Left lung (tissue), 10 donors: ENCODE measurements around the gene PTPRT. TPM values are rescaled to one million over a fixed set of nuclear protein-coding genes. Genes with fewer than 3 reads are reported as not detected.

Source experiments
- ATAC-seq: fragments of 200-7000 bp; cut with Tn5 transposase; one replicate; pipeline ENCODE4 v1.9.1; 2020; ENCODE audit warnings: moderate library complexity
- DNase-seq, 4 donors: peaks; one replicate each; pipeline ENCODE4 v3.0.0-alpha.2; 2013 to 2020
- H3K27ac ChIP-seq, 2 donors: fragments of 200-600 bp; sonication (generic) in 1 of 2; one replicate each; pipeline versions ENCODE4 v1.5.0 to v1.8.0; 2020 to 2021
- H3K27me3 ChIP-seq, 2 donors: fragments of 200-600 bp; sonication (generic) in 1 of 2; one replicate each; pipeline versions ENCODE4 v1.5.0 to v1.8.0; 2020 to 2021
- H3K36me3 ChIP-seq, 2 donors: fragments of 200-600 bp; sonication (generic) in 1 of 2; one replicate each; pipeline versions ENCODE4 v1.5.0 to v1.8.0; 2020 to 2021
- H3K4me1 ChIP-seq, 2 donors: fragments of 200-600 bp; one replicate each; pipeline ENCODE4 v1.8.0; 2021
- H3K4me3 ChIP-seq, 2 donors: fragments of 200-600 bp; sonication (generic) in 1 of 2; one replicate each; pipeline versions ENCODE4 v1.5.0 to v1.8.0; 2020 to 2021; ENCODE audit warnings: mild to moderate bottlenecking in 1 of 2
- H3K9me3 ChIP-seq, 2 donors: fragments of 200-600 bp; sonication (generic) in 1 of 2; one replicate each; pipeline versions ENCODE4 v1.5.0 to v1.8.0; 2020 to 2021
- intact Hi-C, 2 donors: fragments of 100-400 bp; cut with DNase I; formaldehyde crosslinking; loops; one replicate each; pipeline versions ENCODE4 v1.11.2 to v1.14.2; 2022
- polyA plus RNA-seq, 6 donors: library from polyadenylated mRNA; unstranded; fragments of 120-200 nt; gene quantifications; one replicate each; pipeline ENCODE4 v1.2.1, GENCODE V29; 2013; ENCODE audit not compliant: insufficient read length in 6 of 6
- total RNA-seq, 2 donors: library from RNA; stranded (reverse); fragmentation: NEBNext Ultra II Directional; extraction: Animal tissue kit (Norgen Biotek cat#: 25700); gene quantifications; one replicate each; pipeline ENCODE4 v1.2.1, GENCODE V29; 2021
- TF ChIP-seq, protein P1 (sequence below), 2 donors: fragments of 200-600 bp; sonication (generic) in 1 of 2; IDR thresholded peaks; one replicate each; pipeline versions ENCODE4 v1.5.0 to v1.8.0; 2021; ENCODE audit warnings: antibody characterized with exemption in 2 of 2
- donor health status: DM: no; HTN: yes; CAD: no.
- donor health status: DM: no; HTN: no; CAD: no.

The PTPRT gene
- total and polyA plus RNA-seq, 8 donors = 0.15 to 2.9 (median 1.4) TPM

DNA sequence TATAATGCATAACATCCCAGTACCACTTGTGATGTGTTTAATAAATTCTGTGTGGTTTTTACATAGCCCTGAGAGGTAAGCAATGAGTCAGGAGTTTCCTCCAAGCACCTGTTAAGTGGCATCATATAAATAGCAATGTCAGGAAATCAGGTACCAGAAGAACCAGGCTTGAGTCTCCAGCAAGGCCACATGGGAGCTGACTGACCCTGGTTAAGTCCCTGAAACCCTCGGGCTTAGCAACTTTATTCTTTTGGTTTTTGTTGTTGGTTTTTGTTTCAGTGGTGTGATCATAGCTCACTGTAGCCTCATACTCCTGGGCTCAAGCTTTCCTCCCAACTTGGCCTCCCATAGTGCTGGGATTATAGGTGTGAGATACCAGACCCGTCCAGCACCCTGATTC, 70.0 kb downstream of the PTPRT start:
- DNase-seq (no peak), ATAC-seq (no peak)
- H3K4me3 ChIP-seq = no peak overlapping the region
- H3K4me1 ChIP-seq = no peaks in the 10 kb centered on the region
- H3K27me3 ChIP-seq = no peaks in the 10 kb centered on the region
- H3K9me3 ChIP-seq = no peaks in the 10 kb centered on the region
- H3K36me3 ChIP-seq = no peaks in the 10 kb centered on the region
- H3K27ac ChIP-seq = no peak overlapping the region
- TF ChIP-seq, protein P1, sequence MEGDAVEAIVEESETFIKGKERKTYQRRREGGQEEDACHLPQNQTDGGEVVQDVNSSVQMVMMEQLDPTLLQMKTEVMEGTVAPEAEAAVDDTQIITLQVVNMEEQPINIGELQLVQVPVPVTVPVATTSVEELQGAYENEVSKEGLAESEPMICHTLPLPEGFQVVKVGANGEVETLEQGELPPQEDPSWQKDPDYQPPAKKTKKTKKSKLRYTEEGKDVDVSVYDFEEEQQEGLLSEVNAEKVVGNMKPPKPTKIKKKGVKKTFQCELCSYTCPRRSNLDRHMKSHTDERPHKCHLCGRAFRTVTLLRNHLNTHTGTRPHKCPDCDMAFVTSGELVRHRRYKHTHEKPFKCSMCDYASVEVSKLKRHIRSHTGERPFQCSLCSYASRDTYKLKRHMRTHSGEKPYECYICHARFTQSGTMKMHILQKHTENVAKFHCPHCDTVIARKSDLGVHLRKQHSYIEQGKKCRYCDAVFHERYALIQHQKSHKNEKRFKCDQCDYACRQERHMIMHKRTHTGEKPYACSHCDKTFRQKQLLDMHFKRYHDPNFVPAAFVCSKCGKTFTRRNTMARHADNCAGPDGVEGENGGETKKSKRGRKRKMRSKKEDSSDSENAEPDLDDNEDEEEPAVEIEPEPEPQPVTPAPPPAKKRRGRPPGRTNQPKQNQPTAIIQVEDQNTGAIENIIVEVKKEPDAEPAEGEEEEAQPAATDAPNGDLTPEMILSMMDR (IDR thresholded peaks at IDR 0.05) = no peak
- intact Hi-C loops = no loop called here

DNA sequence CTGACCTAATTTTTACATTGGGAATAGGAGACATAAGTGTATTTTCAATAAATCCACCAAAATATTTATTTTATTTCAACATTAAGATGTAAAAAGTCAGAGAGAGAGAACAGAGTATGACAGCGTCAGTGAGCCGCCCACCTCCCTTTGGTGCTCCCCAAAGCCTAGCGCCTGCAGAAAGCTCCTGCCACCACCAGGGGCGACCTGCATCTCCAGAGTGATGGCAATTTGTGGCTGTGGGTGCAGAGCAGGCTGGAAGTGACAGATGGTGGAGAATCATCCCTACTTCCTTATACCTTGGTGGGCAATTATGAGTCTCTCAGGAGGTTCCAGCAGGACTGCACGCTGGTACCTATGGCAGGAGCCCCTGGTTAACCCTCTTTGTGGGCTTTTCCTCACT, 87.3 kb downstream of the PTPRT start:
- H3K4me3 ChIP-seq = no peak overlapping the region
- intact Hi-C loops = no loop called here
- H3K27ac ChIP-seq = no peak overlapping the region
- peaks cover 0 to 17% of the 10 kb centered on the region in 2 donors for H3K27me3 ChIP-seq
- no peaks in the 10 kb centered on the region for H3K9me3 ChIP-seq
- H3K4me1 ChIP-seq = no peaks in the 10 kb centered on the region
- no peak for DNase-seq
- TF ChIP-seq, protein P1 (IDR thresholded peaks at IDR 0.05) = no peak
- no peak for ATAC-seq
- H3K36me3 ChIP-seq = no peaks in the 10 kb centered on the region

DNA sequence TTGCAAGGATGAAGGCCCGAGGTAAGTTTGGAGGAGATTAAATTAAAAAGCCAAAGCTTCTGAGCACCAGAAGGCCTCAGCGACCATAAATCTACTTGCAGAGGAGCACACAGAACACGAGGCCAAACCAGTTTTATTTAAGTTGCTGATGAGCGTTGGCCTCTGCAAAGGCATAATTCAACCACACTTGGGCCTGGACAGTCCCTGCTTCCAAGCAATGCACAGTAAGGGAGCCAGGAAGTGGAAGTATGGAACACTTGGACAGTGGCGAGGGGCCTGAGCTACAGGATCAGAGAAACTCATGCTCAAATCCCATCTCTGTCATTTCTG, 92.8 kb downstream of the PTPRT start:
- H3K27ac ChIP-seq = no peak overlapping the region
- ATAC-seq (no peak), DNase-seq (no peak)

DNA sequence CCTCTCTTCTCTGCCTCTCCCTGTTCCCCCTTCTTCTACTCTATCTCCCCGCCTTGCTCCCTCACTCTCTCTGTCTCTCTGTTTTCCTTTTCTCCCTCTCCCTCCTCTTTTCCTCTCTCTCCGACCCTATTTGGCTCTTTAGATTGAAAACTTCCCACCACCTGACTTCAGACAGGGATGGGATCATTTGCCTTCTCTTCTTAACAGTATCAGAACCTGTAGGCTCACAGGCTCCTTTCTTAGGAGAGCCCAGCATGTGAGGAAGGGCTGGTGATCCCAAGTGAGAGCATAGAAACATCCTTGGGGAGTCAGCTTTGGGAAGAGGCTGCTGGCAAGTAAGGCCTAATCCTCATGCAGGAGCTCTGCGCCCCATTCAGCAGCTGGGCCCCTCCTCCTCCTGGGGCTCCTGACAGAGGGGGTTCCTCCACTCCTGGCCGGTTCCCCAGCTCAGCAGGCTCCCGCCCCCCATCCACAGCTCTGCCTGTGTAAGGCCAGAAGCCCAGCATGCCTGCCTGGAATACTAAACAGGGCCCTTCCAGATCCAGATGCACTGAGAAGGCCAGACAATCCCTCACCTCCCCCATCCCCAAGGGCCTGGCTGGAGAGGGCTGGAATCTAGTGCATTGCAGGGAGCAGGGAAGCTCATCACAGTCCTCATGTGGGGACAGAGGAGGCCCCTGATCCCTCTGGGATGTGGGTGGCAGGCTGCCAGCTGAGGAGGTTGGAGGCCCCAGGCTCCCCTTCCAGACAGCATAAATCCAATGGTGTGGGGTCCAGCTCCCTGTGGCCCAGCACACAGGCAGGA, 93.4 kb downstream of the PTPRT start:
- no peaks in the 10 kb centered on the region for H3K4me1 ChIP-seq
- TF ChIP-seq, protein P1 (IDR thresholded peaks at IDR 0.05) = no peak
- H3K27me3 ChIP-seq = peaks cover 0 to 18% of the 10 kb centered on the region in 2 donors
- DNase-seq = peak in 1 of 4 donors; percentile 6
- no peaks in the 10 kb centered on the region for H3K36me3 ChIP-seq
- intact Hi-C loops = no loop called here
- no peak overlapping the region for H3K27ac ChIP-seq
- no peak for ATAC-seq
- H3K9me3 ChIP-seq = peaks cover 0 to 11% of the 10 kb centered on the region in 2 donors
- no peak overlapping the region for H3K4me3 ChIP-seq

More for the DNA sequence above, 92.8 kb downstream of the PTPRT start:
- no peak overlapping the region for H3K4me3 ChIP-seq
- TF ChIP-seq, protein P1 (IDR thresholded peaks at IDR 0.05) = no peak
- peaks cover 0 to 11% of the 10 kb centered on the region in 2 donors for H3K9me3 ChIP-seq
- peaks cover 0 to 18% of the 10 kb centered on the region in 2 donors for H3K27me3 ChIP-seq
- intact Hi-C loops = no loop called here
- no peaks in the 10 kb centered on the region for H3K4me1 ChIP-seq
- H3K36me3 ChIP-seq = no peaks in the 10 kb centered on the region

DNA sequence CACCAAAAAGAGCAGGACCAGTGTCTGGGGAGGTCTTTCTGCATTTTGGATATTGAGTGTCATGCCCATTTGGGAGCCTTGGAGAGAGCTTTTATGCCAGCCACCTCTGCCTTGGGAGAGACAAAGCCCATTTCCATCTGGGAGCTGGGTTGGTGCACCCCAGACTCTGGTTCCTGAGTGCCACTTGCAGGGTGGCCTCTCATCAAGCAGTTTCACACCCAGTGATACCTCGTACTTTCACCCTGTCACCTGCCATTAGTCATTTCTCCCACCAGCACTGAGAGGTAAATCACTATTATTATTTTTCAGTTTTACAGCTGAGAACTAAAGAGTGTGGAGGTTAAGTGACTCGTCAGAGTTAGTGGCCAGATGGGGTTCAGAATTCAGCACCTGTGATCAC, 94.7 kb downstream of the PTPRT start:
- Histone ChIP-seq H3K27ac (no peak overlapping the region), H3K36me3 (no peaks in the 10 kb centered on the region), H3K4me3 (no peak overlapping the region), H3K27me3 (peaks cover 0 to 18% of the 10 kb centered on the region in 2 donors), H3K9me3 (peaks cover 0 to 11% of the 10 kb centered on the region in 2 donors), H3K4me1 (no peaks in the 10 kb centered on the region)
- intact Hi-C loops = no loop called here
- TF ChIP-seq, protein P1 (IDR thresholded peaks at IDR 0.05) = no peak
- no peak for ATAC-seq
- no peak for DNase-seq
